ENCODE data around the gene SSC5D. TPM values are rescaled to one million over a fixed set of nuclear protein-coding genes. Genes with fewer than 3 reads are reported as not detected.

Gene SSC5D
- total and polyA plus RNA-seq, 2 experiments from 2014 or later = 0.23 to 0.69 TPM

GRCh38 chr19:55481148-55481793 lies 7.0 kb upstream of the SSC5D start:
- peaks cover 11% of the 10 kb centered on the region; the same call in 1 of the 2 replicates for H3K4me1 ChIP-seq (ENCODE audit: insufficient read depth)
- Mint-ChIP-seq H3K4me1 (peaks cover 32% of the 10 kb centered on the region), H3K27me3 (ENCODE audit: insufficient read depth, low read depth, poor library complexity) (peaks cover 14% of the 10 kb centered on the region), H3K27ac (no peak overlapping the region), H3K9me3 (peaks cover 3% of the 10 kb centered on the region; the same call in 2 of the 3 replicates), H3K4me3 (peak overlapping the region; percentile 43; the same call in 2 of the 3 replicates), H3K36me3 (ENCODE audit: low read depth) (peaks cover 9% of the 10 kb centered on the region; the same call in 2 of the 3 replicates)
- H3K36me3 ChIP-seq (ENCODE audit: insufficient read depth) = no peaks in the 10 kb centered on the region
- H2AFZ ChIP-seq = no peak overlapping the region
- H4K20me1 ChIP-seq (replicated peaks; ENCODE audit: insufficient read depth) = no peaks in the 10 kb centered on the region
- no peaks in the 10 kb centered on the region for H3K9me2 ChIP-seq (ENCODE audit: insufficient read depth)
- no peak overlapping the region for H3K27ac ChIP-seq (ENCODE audit: low read depth)
- peaks cover 12% of the 10 kb centered on the region; the same call in 1 of the 2 replicates for H3F3A ChIP-seq (replicated peaks; ENCODE audit: low read depth)
- ATAC-seq = no peak
- no peak for DNase-seq (ENCODE audit: low spot score)
- no peaks in the 10 kb centered on the region for H3K27me3 ChIP-seq (ENCODE audit: insufficient read depth)
- TF ChIP-seq EZH2 (IDR thresholded peaks at IDR 0.05; ENCODE audit: low read depth, unreplicated experiment) (no peak), CTCF (conservative IDR thresholded peaks at IDR 0.05; ENCODE audit: low read depth in 2 of 2) (no peak), NANOG (IDR thresholded peaks at IDR 0.05; ENCODE audit: borderline replicate concordance) (no peak), ZNF114 (CRISPR knock-in tag; IDR thresholded peaks at IDR 0.05) (no peak), ETS1 (IDR thresholded peaks at IDR 0.05) (no peak), STAT1 (IDR thresholded peaks at IDR 0.05; ENCODE audit: unreplicated experiment) (no peak)
- peaks cover 9% of the 10 kb centered on the region for H3K79me2 ChIP-seq (replicated peaks; ENCODE audit: insufficient read depth)
- peak overlapping the region; percentile 41; the same call in 1 of the 2 replicates for H3K4me3 ChIP-seq
- peak overlapping the region; percentile 64; the same call in 1 of the 2 replicates for H3K4me2 ChIP-seq

- no peak overlapping the region for H3K27ac ChIP-seq (ENCODE audit: low read depth)
- peak overlapping the region; percentile 44; the same call in 1 of the 2 replicates for H3K4me3 ChIP-seq
- peak overlapping the region; percentile 66; the same call in 1 of the 2 replicates for H3K4me2 ChIP-seq
- H2AFZ ChIP-seq = no peak overlapping the region
- Mint-ChIP-seq H3K9me3 (peaks cover 3% of the 10 kb centered on the region; the same call in 2 of the 3 replicates), H3K4me1 (peaks cover 33% of the 10 kb centered on the region), H3K36me3 (ENCODE audit: low read depth) (peaks cover 9% of the 10 kb centered on the region; the same call in 2 of the 3 replicates), H3K4me3 (peak overlapping the region; percentile 43; the same call in 2 of the 3 replicates), H3K27ac (no peak overlapping the region), H3K27me3 (ENCODE audit: insufficient read depth, low read depth, poor library complexity) (peaks cover 14% of the 10 kb centered on the region)
- no peaks in the 10 kb centered on the region for H3K27me3 ChIP-seq (ENCODE audit: insufficient read depth)
- no peak for DNase-seq (ENCODE audit: low spot score)
- H3K36me3 ChIP-seq (ENCODE audit: insufficient read depth) = no peaks in the 10 kb centered on the region
- no peaks in the 10 kb centered on the region for H3K9me2 ChIP-seq (ENCODE audit: insufficient read depth)
- H3F3A ChIP-seq (replicated peaks; ENCODE audit: low read depth) = peaks cover 12% of the 10 kb centered on the region
- peaks cover 11% of the 10 kb centered on the region; the same call in 1 of the 2 replicates for H3K4me1 ChIP-seq (ENCODE audit: insufficient read depth)
- no peaks in the 10 kb centered on the region for H4K20me1 ChIP-seq (replicated peaks; ENCODE audit: insufficient read depth)
- H3K79me2 ChIP-seq (replicated peaks; ENCODE audit: insufficient read depth) = peaks cover 9% of the 10 kb centered on the region
- peak; percentile 18 for ATAC-seq
- no peak for TF ChIP-seq EZH2phosphoT487 (IDR thresholded peaks at IDR 0.05; ENCODE audit: unreplicated experiment)
- no peak for TF ChIP-seq CTCF (conservative IDR thresholded peaks at IDR 0.05; ENCODE audit: low read depth in 2 of 2)
- TF ChIP-seq ZNF331 (CRISPR knock-in tag; IDR thresholded peaks at IDR 0.05; ENCODE audit: low read depth) = no peak
- TF ChIP-seq POLR2AphosphoS5 (IDR thresholded peaks at IDR 0.05; ENCODE audit: low read depth) = no peak
Measured at GRCh38 chr19:55481794-55482155, 6.5 kb upstream of the SSC5D start.
